GM23338 (cell line): ENCODE measurements around the gene PLCH2. TPM values are rescaled to one million over a fixed set of nuclear protein-coding genes. Genes with fewer than 3 reads are reported as not detected.

ENCODE experiments used
- ATAC-seq: fragments of 200-7000 bp; cut with Tn5 transposase; 3 replicates; pipeline ENCODE4 v1.9.1; 2020
- DNase-seq: peaks from one replicate; pipeline ENCODE4 v3.0.0-alpha.2; 2015; ENCODE audit warnings: low spot score
- H2AFZ ChIP-seq: fragments of 200-600 bp; sonication (generic); 2 replicates; pipeline ENCODE4 v1.8.0; 2016; ENCODE audit warnings: antibody characterized with exemption, mild to moderate bottlenecking, moderate library complexity
- H3F3A ChIP-seq: fragments of 200-600 bp; sonication (generic); replicated peaks from 2 replicates; pipeline ENCODE4 v1.8.0; 2017; ENCODE audit warnings: antibody characterized with exemption, mixed run types, low read depth
- H3K27ac ChIP-seq: fragments of 200-600 bp; sonication (generic); 2 replicates; pipeline ENCODE4 v1.6.1; 2016; ENCODE audit warnings: low read depth
- H3K27me3 ChIP-seq: fragments of 200-600 bp; sonication (generic); 2 replicates; pipeline ENCODE4 v1.8.0; 2016; ENCODE audit warnings: mild to moderate bottlenecking, mixed run types, moderate library complexity; ENCODE audit not compliant: insufficient read depth
- H3K36me3 ChIP-seq: fragments of 200-600 bp; sonication (generic); 2 replicates; pipeline ENCODE4 v1.8.0; 2016; ENCODE audit warnings: mild to moderate bottlenecking; ENCODE audit not compliant: insufficient read depth
- H3K4me1 ChIP-seq: fragments of 200-600 bp; sonication (generic); 2 replicates; pipeline ENCODE4 v1.8.0; 2016; ENCODE audit warnings: mild to moderate bottlenecking, moderate library complexity; ENCODE audit not compliant: insufficient read depth
- H3K4me2 ChIP-seq: fragments of 200-600 bp; sonication (generic); 2 replicates; pipeline ENCODE4 v1.7.1; 2017; ENCODE audit warnings: mixed run types
- H3K4me3 ChIP-seq: fragments of 200-600 bp; sonication (generic); 2 replicates; pipeline ENCODE4 v1.6.1; 2016; ENCODE audit warnings: mixed run types
- H3K79me2 ChIP-seq: fragments of 200-600 bp; sonication (generic); replicated peaks from 2 replicates; pipeline ENCODE4 v1.8.0; 2017; ENCODE audit warnings: mild to moderate bottlenecking; ENCODE audit not compliant: insufficient read depth
- H3K9me2 ChIP-seq: fragments of 200-600 bp; sonication (generic); 2 replicates; pipeline ENCODE4 v1.8.0; 2017; ENCODE audit not compliant: insufficient read depth
- H4K20me1 ChIP-seq: fragments of 200-600 bp; sonication (generic); replicated peaks from 2 replicates; pipeline ENCODE4 v1.8.0; 2017; ENCODE audit warnings: mild to moderate bottlenecking; ENCODE audit not compliant: insufficient read depth
- H3K27ac Mint-ChIP-seq: 2 replicates; pipeline ENCODE4 v1.8.0; 2020; ENCODE audit warnings: inconsistent platforms, mild to moderate bottlenecking, moderate library complexity, mixed read lengths
- H3K27me3 Mint-ChIP-seq: 3 replicates; pipeline ENCODE4 v1.8.0; 2022; ENCODE audit warnings: low read depth, mild to moderate bottlenecking, moderate library complexity, mixed read lengths, inconsistent platforms; ENCODE audit not compliant: insufficient read depth, poor library complexity
- H3K36me3 Mint-ChIP-seq: 3 replicates; pipeline ENCODE4 v1.8.0; 2021; ENCODE audit warnings: low read depth, mild to moderate bottlenecking, inconsistent platforms, moderate library complexity, mixed read lengths
- H3K4me1 Mint-ChIP-seq: 3 replicates; pipeline ENCODE4 v1.8.0; 2020; ENCODE audit warnings: mild to moderate bottlenecking, inconsistent platforms, mixed read lengths
- H3K4me3 Mint-ChIP-seq: 3 replicates; pipeline ENCODE4 v1.8.0; 2021; ENCODE audit warnings: moderate library complexity, mild to moderate bottlenecking, inconsistent platforms, mixed read lengths
- H3K9me3 Mint-ChIP-seq: 3 replicates; pipeline ENCODE4 v1.8.0; 2020; ENCODE audit warnings: moderate library complexity, mild to moderate bottlenecking, inconsistent platforms, mixed read lengths
- CREB1 ChIP-seq: fragments of 250-450 bp; sonication (Bioruptor Pico); IDR thresholded peaks from 2 replicates; pipeline ENCODE4 v1.5.0; 2020; ENCODE audit warnings: low read depth, mild to moderate bottlenecking, moderate library complexity
- EZH2 ChIP-seq: fragments of 200-600 bp; sonication (generic); IDR thresholded peaks from one replicate; pipeline ENCODE4 v1.8.0; 2017; ENCODE audit warnings: antibody characterized with exemption, mild to moderate bottlenecking, low read depth; ENCODE audit not compliant: unreplicated experiment
- JUNB ChIP-seq: IDR thresholded peaks from one replicate; pipeline ENCODE4 v1.6.1; 2016; ENCODE audit warnings: antibody characterized with exemption; ENCODE audit not compliant: unreplicated experiment
- NANOG ChIP-seq: IDR thresholded peaks from 2 replicates; pipeline ENCODE4 v1.6.1; 2016; ENCODE audit warnings: antibody characterized with exemption, borderline replicate concordance
- POLR2AphosphoS5 ChIP-seq: IDR thresholded peaks from 2 replicates; pipeline ENCODE4 v1.6.1; 2016; ENCODE audit warnings: antibody characterized with exemption, low read depth
- ZNF114 ChIP-seq: fragments of 250-450 bp; sonication (Bioruptor Pico); IDR thresholded peaks from 2 replicates; pipeline ENCODE4 v1.5.0; 2020; ENCODE audit warnings: mild to moderate bottlenecking, moderate library complexity
- ZNF331 ChIP-seq: fragments of 250-450 bp; sonication (Bioruptor Pico); IDR thresholded peaks from 2 replicates; pipeline ENCODE4 v1.5.0; 2020; ENCODE audit warnings: low read depth, mild to moderate bottlenecking, moderate library complexity
- ZNF462 ChIP-seq: fragments of 250-450 bp; sonication (Bioruptor Pico); IDR thresholded peaks from 2 replicates; pipeline ENCODE4 v1.5.0; 2020; ENCODE audit warnings: mild to moderate bottlenecking, moderate library complexity
- polyA plus RNA-seq: library from polyadenylated mRNA; unstranded; fragments of >200 nt; fragmentation: Nextera tagmentation; extraction: Ambion mirVana; gene quantifications from 2 replicates; pipeline ENCODE4 v1.2.1, GENCODE V29; 2016
- total RNA-seq: library from RNA; depleted of rRNA; stranded (reverse); fragments of >200 nt; shearing (Covaris generic); gene quantifications from 2 replicates; pipeline ENCODE4 v1.2.3, GENCODE V29; 2014

The PLCH2 gene
- total and polyA plus RNA-seq, 2 experiments from 2014 or later, result 0.31 TPM; not detected in 1

DNA sequence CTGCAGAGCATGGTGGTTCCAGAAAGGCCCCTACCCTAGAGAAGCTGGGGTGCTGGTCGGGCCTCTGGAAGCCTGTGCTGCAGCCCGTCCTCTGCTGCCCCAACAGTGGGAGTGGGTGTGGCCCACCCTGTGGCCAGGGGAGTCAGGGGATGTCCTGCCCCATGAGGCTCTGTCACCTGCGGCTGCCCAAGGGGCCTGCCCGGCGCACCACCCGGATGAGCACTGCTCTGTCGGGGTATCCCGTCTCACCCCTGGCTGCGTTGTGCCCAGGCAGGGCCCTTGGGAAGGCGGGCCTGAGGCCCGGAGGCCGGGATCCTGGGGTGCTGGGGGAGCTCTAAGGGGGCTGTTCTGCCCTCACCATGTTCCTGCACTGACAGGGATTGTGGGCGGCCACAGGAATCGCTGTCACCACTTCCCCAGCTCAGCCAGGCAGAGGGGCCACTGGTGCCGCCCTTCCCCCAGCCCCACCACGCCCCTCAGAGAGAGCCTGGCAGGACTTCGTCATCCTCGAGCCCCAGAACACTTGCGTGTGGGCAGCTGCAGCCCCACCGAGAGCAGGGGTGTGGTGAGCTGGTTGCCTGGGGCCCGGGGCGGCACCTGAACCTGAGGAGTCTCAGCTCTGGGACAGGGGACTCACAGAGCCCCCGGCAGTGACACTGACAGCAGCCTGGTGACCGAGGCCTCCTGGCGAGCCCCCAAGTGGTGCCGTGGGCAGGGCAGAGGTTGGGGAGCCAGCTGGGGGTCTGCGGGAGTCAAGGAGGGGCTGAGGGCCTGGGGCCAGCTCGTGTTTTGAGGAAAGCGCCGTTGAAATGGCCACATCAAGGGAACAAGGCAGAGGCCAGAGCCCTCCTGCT is 30.1 kb downstream of the PLCH2 start (continued):
- TF ChIP-seq ZNF462 (CRISPR knock-in tag) (no peak), CREB1 (CRISPR knock-in tag) (no peak), NANOG (no peak)

DNA sequence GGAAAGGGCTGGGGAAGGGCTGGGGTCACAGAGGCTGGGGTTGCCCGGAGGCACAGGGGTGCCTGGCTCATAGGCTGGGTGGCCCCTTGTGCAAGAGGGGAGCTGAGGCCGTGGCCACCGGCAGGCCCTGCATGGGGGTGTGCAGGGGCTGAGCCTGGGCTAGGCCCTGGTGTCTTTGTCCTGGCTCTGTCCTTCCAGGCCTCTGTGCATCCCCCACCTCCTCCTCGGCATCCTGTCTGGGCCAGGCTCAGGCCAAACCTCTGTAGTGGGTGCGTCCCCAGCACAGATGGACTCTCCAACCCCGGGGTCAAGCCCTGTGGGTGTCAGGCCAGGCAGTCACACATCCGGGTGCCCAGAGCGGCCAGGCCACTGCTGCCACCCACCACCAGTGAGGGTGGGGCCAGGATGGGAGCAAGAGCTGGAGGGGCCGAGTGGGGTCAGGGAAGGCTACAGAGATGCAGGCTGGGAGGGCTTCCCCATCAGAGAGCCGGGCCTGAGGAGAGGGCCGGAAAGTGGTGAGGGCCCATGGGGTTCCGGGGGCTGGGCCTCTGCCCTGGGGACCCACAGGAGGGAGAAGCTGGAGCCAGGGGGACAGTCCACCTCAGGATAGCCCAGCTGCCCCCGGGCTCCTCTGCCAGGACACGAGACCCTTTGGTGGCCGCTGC is 30.9 kb downstream of the PLCH2 start:
- Histone ChIP-seq H3K9me2 (no peaks in the 10 kb centered on the region), H2AFZ (no peak overlapping the region), H3F3A (no peaks in the 10 kb centered on the region), H3K27ac (no peak overlapping the region), H3K27me3 (no peaks in the 10 kb centered on the region), H3K36me3 (no peaks in the 10 kb centered on the region; the same call in 1 of the 2 replicates), H3K79me2 (no peaks in the 10 kb centered on the region), H3K4me3 (no peak overlapping the region), H3K4me1 (no peaks in the 10 kb centered on the region), H3K4me2 (no peak overlapping the region), H4K20me1 (no peaks in the 10 kb centered on the region; the same call in 1 of the 2 replicates)
- Mint-ChIP-seq H3K4me3 (no peak overlapping the region), H3K4me1 (no peaks in the 10 kb centered on the region), H3K36me3 (peaks cover 16% of the 10 kb centered on the region), H3K27ac (no peak overlapping the region), H3K27me3 (peaks cover 7% of the 10 kb centered on the region), H3K9me3 (no peaks in the 10 kb centered on the region)
- DNase-seq (no peak), ATAC-seq (peak; percentile 2; the same call in 1 of the 3 replicates)
- TF ChIP-seq ZNF114 (CRISPR knock-in tag) (no peak), ZNF331 (CRISPR knock-in tag) (no peak), POLR2AphosphoS5 (no peak), ZNF462 (CRISPR knock-in tag) (no peak), EZH2 (no peak), JUNB (no peak), CREB1 (CRISPR knock-in tag) (no peak)
